Activated T-helper 2 cell treated with anti-CD3 and anti-CD28 coated beads, Interferon-gamma antibody, Interleukin-2, Interleukin-4, amounts not matched to agents 10 μg/mL and 5 μg/mL and 100 μg/mL, durations not matched to agents 14 hours and 24 hours and 36 hours (primary cell): ENCODE measurements around the gene FGF13. TPM values are rescaled to one million over a fixed set of nuclear protein-coding genes. Genes with fewer than 3 reads are reported as not detected.

Source experiments
- DNase-seq: peaks from one replicate; pipeline ENCODE4 v3.0.0; 2021; ENCODE audit warnings: low spot score
- H3K27ac Mint-ChIP-seq: one replicate; pipeline ENCODE4 v1.8.0; 2021; ENCODE audit warnings: mixed read lengths
- H3K27me3 Mint-ChIP-seq: one replicate; pipeline ENCODE4 v1.8.0; 2021; ENCODE audit warnings: low read depth, mixed read lengths
- H3K36me3 Mint-ChIP-seq: one replicate; pipeline ENCODE4 v1.8.0; 2021; ENCODE audit warnings: low read depth, mixed read lengths
- H3K4me1 Mint-ChIP-seq: one replicate; pipeline ENCODE4 v1.8.0; 2021; ENCODE audit warnings: low read depth, mixed read lengths
- H3K4me3 Mint-ChIP-seq: one replicate; pipeline ENCODE4 v1.8.0; 2021; ENCODE audit warnings: low read depth, mild to moderate bottlenecking, moderate library complexity, mixed read lengths
- H3K9me3 Mint-ChIP-seq: one replicate; pipeline ENCODE4 v1.8.0; 2021; ENCODE audit warnings: mixed read lengths
- intact Hi-C: fragments of 100-400 bp; cut with micrococcal nuclease; formaldehyde crosslinking; loops from one replicate; pipeline ENCODE4 v1.15.1; 2023
- total RNA-seq: library from RNA; stranded (reverse); gene quantifications from 2 replicates; pipeline ENCODE4 v1.2.3, GENCODE V29; 2022

FGF13 gene
- not detected in 2 replicates for total RNA-seq

DNA sequence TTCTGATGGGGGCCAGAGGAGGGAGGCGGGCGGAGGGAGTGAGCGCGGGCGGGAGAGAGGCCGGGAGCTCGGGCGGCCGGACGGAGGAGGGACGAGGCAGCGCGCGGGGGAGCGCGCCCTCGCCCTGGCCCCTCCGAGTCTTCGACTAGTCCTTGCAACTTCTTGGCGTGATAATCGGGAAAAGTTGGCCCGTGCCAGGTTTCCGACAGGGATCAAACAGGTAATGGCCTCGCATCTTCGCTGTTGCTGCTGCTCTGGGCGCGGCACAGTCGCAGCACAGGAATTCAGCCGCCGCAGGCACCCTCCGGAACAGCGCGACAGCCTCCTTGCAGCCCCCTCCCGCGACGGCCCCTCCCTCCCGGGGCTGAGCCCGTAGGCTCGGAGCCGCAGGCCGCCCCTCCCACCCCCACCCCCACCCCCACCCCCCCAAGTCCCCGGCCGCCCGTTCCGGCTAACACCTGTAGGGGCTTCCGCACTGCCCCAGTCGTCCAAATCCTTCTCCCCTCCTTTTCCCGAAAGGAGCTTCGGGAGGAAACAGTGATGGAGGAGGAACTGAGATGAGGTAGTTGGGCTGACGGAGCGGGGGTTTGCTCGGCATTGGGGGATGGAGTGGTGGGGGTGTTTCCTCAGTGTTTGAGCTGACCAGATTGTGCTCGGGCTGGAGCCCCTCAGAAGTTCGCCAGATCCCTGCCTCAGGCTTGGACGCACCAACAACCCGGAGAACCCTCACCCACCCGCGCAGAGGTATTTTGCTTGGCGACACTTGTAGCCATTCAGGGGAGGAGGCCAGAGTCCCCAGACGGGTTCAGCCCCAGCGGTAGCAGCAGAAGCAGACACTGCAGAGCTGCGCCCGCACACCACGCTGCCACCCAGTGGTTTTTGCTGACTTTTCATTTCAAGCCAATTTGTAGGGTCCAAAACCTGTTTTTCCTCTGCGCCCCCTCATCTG lies at the start of gene FGF13:
TSS of gene FGF13 (minus strand) at position 319 of the 949 bp plus-strand sequence. CDS start 714 bp downstream, outside the sequence.
- Mint-ChIP-seq H3K36me3 (no peaks in the 10 kb centered on the region), H3K4me1 (no peaks in the 10 kb centered on the region), H3K9me3 (no peaks in the 10 kb centered on the region), H3K4me3 (no peak within 1 kb of the TSS), H3K27ac (no peak within 1 kb of the TSS), H3K27me3 (peaks cover 26% of the 10 kb centered on the region)
- DNase-seq = no peak
- intact Hi-C loops = no loop called here

DNA sequence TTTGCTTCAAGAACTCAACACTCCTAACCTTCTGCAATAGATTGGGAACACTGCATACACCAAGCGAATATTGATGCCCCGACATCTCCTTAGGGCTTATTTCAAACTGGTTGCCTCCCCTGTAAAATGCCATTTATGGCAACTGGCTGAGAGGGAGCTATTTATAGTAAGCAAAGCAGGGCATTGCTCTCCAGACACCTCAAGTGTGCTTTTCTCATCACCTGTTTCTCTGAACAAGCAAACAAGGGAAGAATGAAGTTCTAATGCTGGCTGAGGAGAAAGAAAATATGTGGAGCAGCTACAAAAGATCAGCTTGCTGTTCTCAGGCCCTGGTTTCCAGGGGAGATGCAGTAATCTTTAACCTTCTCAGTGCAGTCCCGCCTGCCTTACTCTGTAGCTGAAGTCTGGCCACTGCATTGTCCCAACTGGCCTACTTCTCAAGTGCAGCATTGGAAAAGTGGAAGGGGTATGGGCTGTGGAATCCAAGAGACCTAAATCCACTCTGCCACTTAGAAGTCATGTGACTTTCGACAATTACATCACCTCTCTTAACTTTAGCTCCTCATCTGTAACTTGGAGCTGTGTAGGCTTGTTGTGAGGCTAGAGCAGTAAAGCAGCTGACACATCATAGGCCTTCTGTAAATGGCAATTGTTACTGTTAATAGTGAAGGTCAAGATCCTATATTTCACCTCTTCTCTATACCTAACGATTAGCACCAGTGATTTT lies 47.9 kb upstream of the FGF13 start:
- no peaks in the 10 kb centered on the region for H3K9me3 Mint-ChIP-seq
- H3K27me3 Mint-ChIP-seq = no peaks in the 10 kb centered on the region
- no peak for DNase-seq
- no peaks in the 10 kb centered on the region for H3K36me3 Mint-ChIP-seq
- H3K4me1 Mint-ChIP-seq = no peaks in the 10 kb centered on the region
- intact Hi-C loops = no loop called here
- H3K27ac Mint-ChIP-seq = no peak overlapping the region
- H3K4me3 Mint-ChIP-seq = no peak overlapping the region

DNA sequence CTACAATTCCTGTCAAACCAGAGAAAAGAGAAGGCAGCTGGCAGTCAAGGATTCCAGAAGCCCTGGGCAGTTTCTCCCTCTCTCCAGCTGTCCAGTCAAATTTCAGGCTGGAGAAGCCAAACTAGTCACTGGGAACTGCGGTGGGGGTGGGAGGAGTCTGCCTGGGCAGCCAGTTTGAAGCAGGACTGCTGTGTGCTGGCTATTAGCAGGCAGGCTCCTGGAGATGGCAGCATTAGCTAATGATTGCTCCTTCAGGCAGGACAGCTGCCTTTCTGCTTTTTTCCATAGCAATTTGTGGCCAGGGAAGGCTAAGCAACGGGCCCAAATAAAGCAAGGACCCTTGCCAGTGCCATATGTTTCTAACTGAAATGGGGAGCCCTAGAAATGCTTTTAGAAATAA lies 44.7 kb upstream of the FGF13 start:
- Mint-ChIP-seq H3K27ac (no peak overlapping the region), H3K4me3 (no peak overlapping the region), H3K9me3 (no peaks in the 10 kb centered on the region), H3K36me3 (no peaks in the 10 kb centered on the region), H3K27me3 (no peaks in the 10 kb centered on the region), H3K4me1 (no peaks in the 10 kb centered on the region)
- intact Hi-C loops = no loop called here
- DNase-seq = no peak

DNA sequence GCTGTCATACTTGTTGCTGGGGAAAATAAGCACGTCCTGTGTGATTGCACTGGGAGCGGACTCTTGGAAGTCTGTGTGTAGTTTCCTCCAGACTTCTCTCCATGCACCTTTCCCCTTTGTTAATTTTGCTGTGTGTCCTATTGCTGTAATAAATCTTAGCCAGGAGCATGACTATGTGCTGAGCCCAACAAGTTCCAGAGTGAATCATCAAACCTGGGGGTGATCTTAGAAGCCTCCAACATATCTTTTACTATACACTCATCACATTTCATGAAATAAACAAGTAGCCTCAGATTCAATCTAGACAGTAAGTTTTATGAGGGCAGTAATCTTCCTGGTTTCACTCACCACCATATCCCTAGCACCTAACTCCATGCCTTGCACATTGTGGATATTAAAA lies 43.3 kb upstream of the FGF13 start:
- Mint-ChIP-seq H3K27ac (no peak overlapping the region), H3K9me3 (no peaks in the 10 kb centered on the region), H3K27me3 (no peaks in the 10 kb centered on the region), H3K36me3 (no peaks in the 10 kb centered on the region), H3K4me3 (no peak overlapping the region), H3K4me1 (no peaks in the 10 kb centered on the region)
- no peak for DNase-seq
- intact Hi-C loops = no loop called here

DNA sequence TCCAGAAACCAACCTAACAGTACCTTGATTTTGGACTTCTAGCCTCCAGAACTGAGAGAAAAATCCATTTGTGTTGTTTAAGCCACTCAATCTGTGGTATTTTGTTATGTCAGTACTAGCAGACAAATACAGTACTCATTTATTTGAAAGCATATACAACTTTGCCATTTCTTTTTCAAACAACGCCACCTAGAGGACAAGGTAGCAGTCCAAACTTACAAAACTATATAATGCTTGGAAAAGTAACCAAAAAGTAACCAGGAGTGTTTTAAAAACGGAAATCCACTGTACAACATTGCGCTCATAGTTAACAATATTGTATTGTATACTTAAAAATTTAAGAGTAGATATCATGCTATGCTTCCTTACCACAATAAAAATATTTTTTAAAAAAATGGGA lies 37.0 kb upstream of the FGF13 start:
- DNase-seq = no peak
- intact Hi-C loops = loop anchor here (5.0 kb wide), 2 partner anchors 556 to 621 kb away; no protein-coding TSS in a partner anchor
- H3K4me3 Mint-ChIP-seq = no peak overlapping the region
- H3K9me3 Mint-ChIP-seq = no peaks in the 10 kb centered on the region
- H3K4me1 Mint-ChIP-seq = no peaks in the 10 kb centered on the region
- H3K27ac Mint-ChIP-seq = no peak overlapping the region
- no peaks in the 10 kb centered on the region for H3K36me3 Mint-ChIP-seq
- H3K27me3 Mint-ChIP-seq = no peaks in the 10 kb centered on the region

DNA sequence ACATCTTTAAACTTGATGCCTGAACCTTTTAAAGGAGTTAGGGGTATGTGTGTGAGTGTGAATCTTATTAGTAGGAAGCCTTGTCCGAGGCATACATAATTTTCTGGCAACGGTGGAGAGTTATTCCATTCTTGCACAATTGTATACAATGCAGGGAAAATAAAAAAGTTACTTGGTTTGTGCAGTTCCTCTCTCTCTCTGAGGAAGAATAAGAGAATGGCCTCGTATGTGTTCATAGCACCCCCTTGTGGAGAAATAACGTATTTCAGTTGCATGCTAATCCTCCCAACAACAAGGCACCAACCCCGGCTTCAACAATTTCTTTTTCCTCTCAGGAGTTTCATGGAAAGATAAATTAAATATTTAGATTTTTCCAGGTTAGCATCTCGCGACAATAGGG lies 33.7 kb upstream of the FGF13 start:
- H3K9me3 Mint-ChIP-seq = no peaks in the 10 kb centered on the region
- H3K27me3 Mint-ChIP-seq = no peaks in the 10 kb centered on the region
- no peak overlapping the region for H3K4me3 Mint-ChIP-seq
- intact Hi-C loops = loop anchor here (5.0 kb wide), 2 partner anchors 553 to 618 kb away; no protein-coding TSS in a partner anchor
- DNase-seq = no peak
- no peak overlapping the region for H3K27ac Mint-ChIP-seq
- H3K36me3 Mint-ChIP-seq = no peaks in the 10 kb centered on the region
- H3K4me1 Mint-ChIP-seq = no peaks in the 10 kb centered on the region

DNA sequence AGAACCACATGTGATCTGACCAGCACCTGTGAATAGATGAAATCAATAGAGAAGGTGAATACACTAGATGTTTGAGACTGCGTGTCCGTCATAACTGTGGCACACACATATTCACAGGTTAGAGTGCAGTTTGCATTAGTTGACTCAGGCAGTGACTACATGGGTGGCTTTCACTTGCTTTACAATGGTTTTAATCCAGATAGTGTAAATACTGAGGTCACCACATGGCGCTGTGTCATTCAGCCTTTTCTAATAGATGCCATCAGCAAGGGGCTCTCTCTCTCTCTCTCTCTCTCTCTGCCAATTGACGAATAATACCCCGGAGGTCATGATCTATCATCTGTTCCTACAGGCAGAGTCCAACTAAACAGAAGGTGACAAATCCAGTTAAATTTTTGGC lies 30.7 kb upstream of the FGF13 start:
- no peak overlapping the region for H3K27ac Mint-ChIP-seq
- H3K4me1 Mint-ChIP-seq = no peaks in the 10 kb centered on the region
- H3K36me3 Mint-ChIP-seq = no peaks in the 10 kb centered on the region
- intact Hi-C loops = no loop called here
- H3K27me3 Mint-ChIP-seq = no peaks in the 10 kb centered on the region
- no peak for DNase-seq
- H3K9me3 Mint-ChIP-seq = no peaks in the 10 kb centered on the region
- no peak overlapping the region for H3K4me3 Mint-ChIP-seq

DNA sequence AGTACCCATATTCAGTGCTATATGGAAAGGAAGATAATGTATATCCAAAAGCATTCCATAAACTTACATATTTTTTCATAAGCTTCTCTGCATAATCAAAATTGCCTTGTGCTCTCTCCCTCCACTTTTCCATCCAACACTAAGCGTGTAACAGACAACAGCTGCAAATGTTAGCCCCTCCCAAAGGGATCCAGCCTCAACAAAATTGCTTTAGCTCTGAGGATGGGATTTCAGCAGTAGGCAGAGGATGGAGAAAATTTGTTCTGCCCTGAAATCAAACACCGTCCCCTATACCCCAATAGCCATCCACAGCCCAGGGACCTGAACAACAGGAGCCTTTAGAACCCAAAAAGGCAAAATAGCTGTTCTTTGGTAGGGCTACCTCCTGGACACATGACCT lies 28.8 kb upstream of the FGF13 start:
- H3K27me3 Mint-ChIP-seq = no peaks in the 10 kb centered on the region
- no peak for DNase-seq
- intact Hi-C loops = no loop called here
- no peak overlapping the region for H3K4me3 Mint-ChIP-seq
- H3K27ac Mint-ChIP-seq = no peak overlapping the region
- H3K9me3 Mint-ChIP-seq = no peaks in the 10 kb centered on the region
- H3K36me3 Mint-ChIP-seq = no peaks in the 10 kb centered on the region
- H3K4me1 Mint-ChIP-seq = no peaks in the 10 kb centered on the region

DNA sequence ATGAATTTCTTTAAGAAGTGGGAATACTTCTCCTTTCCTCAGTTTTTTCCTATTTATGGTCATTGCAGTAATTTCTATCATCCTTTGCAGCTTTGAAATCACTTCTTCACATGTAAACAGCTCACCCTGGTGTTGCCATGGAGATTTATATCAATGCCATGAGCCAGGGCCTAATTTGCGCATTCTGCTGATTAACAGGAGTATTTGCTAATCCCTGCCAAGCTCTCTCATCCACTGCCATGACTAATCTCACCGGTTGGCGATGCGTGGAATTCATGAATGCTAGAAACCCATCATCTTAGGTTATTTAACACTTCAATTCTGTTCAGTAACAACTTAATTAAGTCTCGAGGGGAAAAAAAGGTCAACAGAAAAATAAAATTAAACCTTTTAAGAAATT lies 11.8 kb upstream of the FGF13 start:
- H3K4me1 Mint-ChIP-seq = no peaks in the 10 kb centered on the region
- intact Hi-C loops = no loop called here
- H3K36me3 Mint-ChIP-seq = no peaks in the 10 kb centered on the region
- H3K9me3 Mint-ChIP-seq = no peaks in the 10 kb centered on the region
- H3K4me3 Mint-ChIP-seq = no peak overlapping the region
- H3K27me3 Mint-ChIP-seq = no peaks in the 10 kb centered on the region
- H3K27ac Mint-ChIP-seq = no peak overlapping the region
- DNase-seq = no peak

DNA sequence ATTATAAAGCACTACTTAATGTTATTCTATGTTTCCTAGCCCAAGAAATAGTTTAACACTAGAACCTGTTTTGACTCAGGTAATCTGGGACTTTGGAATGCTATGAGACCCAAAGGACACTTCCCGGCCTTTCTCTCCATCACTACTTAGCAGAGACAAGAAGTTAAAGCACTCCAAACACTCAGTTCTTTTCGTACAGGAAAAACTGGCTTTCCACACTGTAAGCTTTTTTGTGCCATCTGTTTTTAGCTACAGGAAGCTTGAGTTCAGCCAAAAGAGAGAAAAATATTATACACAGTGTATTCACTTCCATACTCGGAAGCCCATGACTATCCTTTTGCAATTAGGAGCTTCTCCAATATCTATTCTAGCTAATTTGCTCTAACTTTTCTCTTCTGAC lies 7.9 kb upstream of the FGF13 start:
- H3K4me1 Mint-ChIP-seq = no peaks in the 10 kb centered on the region
- no peaks in the 10 kb centered on the region for H3K36me3 Mint-ChIP-seq
- intact Hi-C loops = no loop called here
- no peak overlapping the region for H3K27ac Mint-ChIP-seq
- H3K27me3 Mint-ChIP-seq = peaks cover 1% of the 10 kb centered on the region
- DNase-seq = no peak
- H3K9me3 Mint-ChIP-seq = no peaks in the 10 kb centered on the region
- H3K4me3 Mint-ChIP-seq = no peak overlapping the region

DNA sequence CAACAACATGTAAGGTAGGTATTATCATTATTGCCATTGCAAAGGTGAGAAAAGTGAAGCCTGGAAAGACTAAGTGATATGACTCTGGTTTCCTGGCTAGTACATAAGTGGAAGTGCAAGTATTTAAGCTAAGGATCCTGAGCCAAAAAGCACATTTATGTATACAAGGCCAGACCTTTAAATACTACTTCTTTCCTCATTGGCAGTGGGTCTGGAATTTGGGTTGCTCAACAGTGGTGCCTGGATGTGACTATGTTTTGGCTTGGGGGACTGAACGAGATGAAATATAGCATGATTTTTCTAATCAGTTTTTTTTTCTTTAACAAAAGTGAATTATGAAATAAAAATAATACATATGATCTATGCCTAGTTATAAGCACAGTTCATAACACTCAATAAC lies 7.4 kb upstream of the FGF13 start:
- peaks cover 1% of the 10 kb centered on the region for H3K27me3 Mint-ChIP-seq

DNA sequence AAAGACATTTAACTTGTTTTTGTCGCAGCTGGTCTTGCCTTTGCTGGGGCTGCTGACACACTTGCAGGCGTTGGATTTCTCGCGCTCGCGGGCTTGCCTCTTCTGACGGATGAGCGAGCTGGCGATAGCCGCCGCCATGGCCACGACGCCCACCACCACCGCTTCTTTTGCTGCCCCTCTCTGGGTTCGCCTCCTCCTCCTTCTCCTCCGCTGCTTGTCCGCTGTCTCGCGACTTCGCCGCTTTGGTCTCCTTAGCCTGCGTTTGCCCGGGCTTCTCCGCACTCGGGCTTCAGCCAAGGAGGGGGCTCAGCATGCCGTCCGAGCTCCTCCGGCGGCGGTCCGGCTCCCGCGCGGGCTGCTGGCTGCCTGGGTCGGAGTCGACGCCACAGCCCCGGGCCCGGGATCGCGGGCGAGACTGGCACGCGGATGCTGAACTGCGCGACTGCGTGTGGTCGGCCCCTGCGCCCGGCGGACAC lies 613 bp downstream of the FGF13 start:
- DNase-seq = no peak
- Mint-ChIP-seq H3K36me3 (no peaks in the 10 kb centered on the region), H3K9me3 (no peaks in the 10 kb centered on the region), H3K27me3 (peaks cover 26% of the 10 kb centered on the region), H3K4me3 (no peak overlapping the region), H3K27ac (no peak overlapping the region), H3K4me1 (no peaks in the 10 kb centered on the region)
- intact Hi-C loops = no loop called here

More for the DNA sequence above, 7.4 kb upstream of the FGF13 start:
- DNase-seq = no peak
- Mint-ChIP-seq H3K27ac (no peak overlapping the region), H3K9me3 (no peaks in the 10 kb centered on the region), H3K4me1 (no peaks in the 10 kb centered on the region), H3K4me3 (no peak overlapping the region), H3K36me3 (no peaks in the 10 kb centered on the region)
- intact Hi-C loops = no loop called here
